Loucy (cell line): Measurements from ENCODE around the gene TSPAN32.
A peak's percentile ranks its signal among the peaks of the same experiment; 100 is the strongest.

Experiments
- H2AFZ ChIP-seq: fragments of 200-600 bp; sonication (generic); 2 replicates; pipeline ENCODE4 v1.6.0; 2016; ENCODE audit warnings: antibody characterized with exemption, mild to moderate bottlenecking, low read length, moderate library complexity
- H3F3A ChIP-seq: fragments of 200-600 bp; 2 replicates; pipeline ENCODE4 v1.6.0; 2016; ENCODE audit warnings: antibody characterized with exemption, low read depth, mild to moderate bottlenecking
- H3K27me3 ChIP-seq: fragments of 200-600 bp; sonication (generic); 2 replicates; pipeline ENCODE4 v1.6.1; 2014; ENCODE audit warnings: low read length, mild to moderate bottlenecking; ENCODE audit not compliant: insufficient read depth, poor library complexity, severe bottlenecking
- H3K36me3 ChIP-seq: fragments of 200-600 bp; sonication (generic); 2 replicates; pipeline ENCODE4 v1.6.1; 2016; ENCODE audit warnings: low read length; ENCODE audit not compliant: insufficient read depth
- H3K4me1 ChIP-seq: fragments of 200-600 bp; sonication (generic); 2 replicates; pipeline ENCODE4 v1.5.1; 2014; ENCODE audit warnings: low read length, mild to moderate bottlenecking; ENCODE audit not compliant: insufficient read depth, poor library complexity, severe bottlenecking
- H3K4me2 ChIP-seq: fragments of 200-600 bp; sonication (generic); 2 replicates; pipeline ENCODE4 v1.6.0; 2014; ENCODE audit warnings: antibody characterized with exemption, low read length, low read depth, mild to moderate bottlenecking; ENCODE audit not compliant: poor library complexity, severe bottlenecking
- H3K4me3 ChIP-seq: fragments of 200-600 bp; sonication (generic); 2 replicates; pipeline ENCODE4 v1.5.1; 2014; ENCODE audit warnings: low read length, mild to moderate bottlenecking, mixed read lengths; ENCODE audit not compliant: poor library complexity, severe bottlenecking
- H3K79me2 ChIP-seq: fragments of 200-600 bp; sonication (generic); 2 replicates; pipeline ENCODE4 v1.6.1; 2014; ENCODE audit warnings: low read length; ENCODE audit not compliant: insufficient read depth
- H3K9ac ChIP-seq: fragments of 200-600 bp; sonication (generic); 2 replicates; pipeline ENCODE4 v1.6.0; 2014; ENCODE audit warnings: mild to moderate bottlenecking, low read depth, low read length, moderate library complexity; ENCODE audit not compliant: poor library complexity, severe bottlenecking
- H3K9me2 ChIP-seq: fragments of 200-600 bp; sonication (generic); replicated peaks from 2 replicates; pipeline ENCODE4 v1.6.1; 2016; ENCODE audit warnings: low read depth, low read length, mixed read lengths
- H3K9me3 ChIP-seq: fragments of 200-600 bp; sonication (generic); 2 replicates; pipeline ENCODE4 v1.6.1; 2014; ENCODE audit warnings: mild to moderate bottlenecking, antibody characterized with exemption, low read length, low read depth; ENCODE audit not compliant: insufficient read depth
- H4K20me1 ChIP-seq: fragments of 200-600 bp; sonication (generic); 2 replicates; pipeline ENCODE4 v1.6.0; 2014; ENCODE audit warnings: antibody characterized with exemption, low read length, mild to moderate bottlenecking; ENCODE audit not compliant: insufficient read depth, poor library complexity, severe bottlenecking
- CTCF ChIP-seq: fragments of 200-600 bp; sonication (generic); conservative IDR thresholded peaks from 2 replicates; pipeline ENCODE4 v1.5.1; 2014; ENCODE audit warnings: mild to moderate bottlenecking, antibody characterized with exemption, low read length
- EZH2phosphoT487 ChIP-seq: fragments of 200-600 bp; IDR thresholded peaks from 2 replicates; pipeline ENCODE4 v1.6.1; 2018; ENCODE audit warnings: antibody characterized with exemption, mild to moderate bottlenecking, moderate library complexity, borderline replicate concordance

TSPAN32 gene

GRCh38 chr11:2306877-2307500 is 5.2 kb downstream of the TSPAN32 start:
- peaks cover 53% of the 10 kb centered on the region for H3K79me2 ChIP-seq

GRCh38 chr11:2307501-2308331 is 5.9 kb downstream of the TSPAN32 start:
- peak overlapping the region; percentile 90 for H3K4me3 ChIP-seq
- H3K36me3 ChIP-seq, result no peaks in the 10 kb centered on the region
- H3K9me2 ChIP-seq, result no peaks in the 10 kb centered on the region
- TF ChIP-seq EZH2phosphoT487 (no peak), CTCF (no peak)
- peak overlapping the region; percentile 96 for H3K4me2 ChIP-seq
- peaks cover 47% of the 10 kb centered on the region for H3K79me2 ChIP-seq
- no peaks in the 10 kb centered on the region for H3K27me3 ChIP-seq
- no peak overlapping the region for H2AFZ ChIP-seq
- peaks cover 4% of the 10 kb centered on the region for H3F3A ChIP-seq
- H3K9me3 ChIP-seq, result no peaks in the 10 kb centered on the region
- peaks cover 44% of the 10 kb centered on the region for H3K4me1 ChIP-seq
- peaks cover 6% of the 10 kb centered on the region for H4K20me1 ChIP-seq
- peak overlapping the region; percentile 97 for H3K9ac ChIP-seq

More at GRCh38 chr11:2306877-2307500, 5.2 kb downstream of the TSPAN32 start:
- Histone ChIP-seq H3K9me2 (no peaks in the 10 kb centered on the region), H3K4me3 (peak overlapping the region; percentile 90), H3K9ac (peak overlapping the region; percentile 97), H2AFZ (no peak overlapping the region), H3K4me1 (peaks cover 44% of the 10 kb centered on the region), H4K20me1 (peaks cover 6% of the 10 kb centered on the region), H3K4me2 (peak overlapping the region; percentile 96), H3K36me3 (no peaks in the 10 kb centered on the region), H3K9me3 (no peaks in the 10 kb centered on the region), H3K27me3 (no peaks in the 10 kb centered on the region), H3F3A (peaks cover 4% of the 10 kb centered on the region)
- TF ChIP-seq EZH2phosphoT487, result no peak
- TF ChIP-seq CTCF, result no peak

- H3K9me3 ChIP-seq, result no peaks in the 10 kb centered on the region
- peaks cover 4% of the 10 kb centered on the region for H3F3A ChIP-seq
- H3K9me2 ChIP-seq, result no peaks in the 10 kb centered on the region
- no peaks in the 10 kb centered on the region for H3K27me3 ChIP-seq
- no peaks in the 10 kb centered on the region for H3K36me3 ChIP-seq
- H3K79me2 ChIP-seq, result peaks cover 37% of the 10 kb centered on the region
- H2AFZ ChIP-seq, result no peak overlapping the region
- H3K9ac ChIP-seq, result no peak overlapping the region
- H3K4me1 ChIP-seq, result peaks cover 38% of the 10 kb centered on the region
- no peak overlapping the region for H3K4me3 ChIP-seq
- peaks cover 6% of the 10 kb centered on the region for H4K20me1 ChIP-seq
- no peak for TF ChIP-seq EZH2phosphoT487
- no peak for TF ChIP-seq CTCF
- H3K4me2 ChIP-seq, result no peak overlapping the region
Observed at GRCh38 chr11:2308713-2309112, 6.9 kb downstream of the TSPAN32 start.
